K562 (cell line): ENCODE results near the gene RGS14.

Experiments used
- CEBPB ChIP-seq: fragments of 450-650 bp; IDR thresholded peaks from 2 replicates; pipeline ENCODE4 v1.6.1; 2016; ENCODE audit warnings: missing genetic modification characterization, missing compliant biosample characterization
- CHD1 ChIP-seq: fragments of 200-600 bp; sonication (generic); IDR thresholded peaks from one replicate; pipeline ENCODE4 v1.6.1; 2012; ENCODE audit warnings: mild to moderate bottlenecking, moderate library complexity, low read length, inconsistent platforms
- ELF1 ChIP-seq: fragments of 200-800 bp; sonication (Bioruptor generic); IDR thresholded peaks from 2 replicates; pipeline ENCODE4 v1.6.1; 2016; ENCODE audit warnings: missing genetic modification characterization, missing compliant biosample characterization
- FOXK2 ChIP-seq, 2 experiments: fragments of 450-650 bp; IDR thresholded peaks in 1 of 2; conservative IDR thresholded peaks in 1 of 2; 2 replicates each; pipeline ENCODE4 v1.6.1; 2016; ENCODE audit warnings: low read depth in 2 of 2, mild to moderate bottlenecking in 1 of 2
- GTF2A2 ChIP-seq: IDR thresholded peaks from 2 replicates; pipeline ENCODE4 v1.6.1; 2016; ENCODE audit warnings: mild to moderate bottlenecking, missing genetic modification characterization, missing compliant biosample characterization
- POLR2A ChIP-seq: fragments of 450-650 bp; conservative IDR thresholded peaks from 2 replicates; pipeline ENCODE4 v1.6.1; 2016
- SREBF2 ChIP-seq: sonication (generic); formaldehyde crosslinking; IDR thresholded peaks from 2 replicates; pipeline ENCODE4 v1.4.0; 2020; ENCODE audit warnings: mild to moderate bottlenecking, missing genetic modification reagents
- TCF7 ChIP-seq: sonication (generic); IDR thresholded peaks from 2 replicates; pipeline ENCODE4 v1.6.1; 2016; ENCODE audit warnings: antibody characterized with exemption, borderline replicate concordance
- ZNF41 ChIP-seq: fragments of 250-450 bp; sonication (Bioruptor Pico); conservative IDR thresholded peaks from 2 replicates; pipeline ENCODE4 v1.4.0; 2020; ENCODE audit warnings: mild to moderate bottlenecking
- TF ChIP-seq, protein P1 (sequence below), 2 experiments: fragments of 450-650 bp; formaldehyde crosslinking in 1 of 2; IDR thresholded peaks; 2 replicates each; pipeline versions ENCODE4 v1.4.0 to v1.6.1; 2014 to 2020; ENCODE audit warnings: mild to moderate bottlenecking in 2 of 2, borderline replicate concordance in 1 of 2, low read depth in 1 of 2

DNA sequence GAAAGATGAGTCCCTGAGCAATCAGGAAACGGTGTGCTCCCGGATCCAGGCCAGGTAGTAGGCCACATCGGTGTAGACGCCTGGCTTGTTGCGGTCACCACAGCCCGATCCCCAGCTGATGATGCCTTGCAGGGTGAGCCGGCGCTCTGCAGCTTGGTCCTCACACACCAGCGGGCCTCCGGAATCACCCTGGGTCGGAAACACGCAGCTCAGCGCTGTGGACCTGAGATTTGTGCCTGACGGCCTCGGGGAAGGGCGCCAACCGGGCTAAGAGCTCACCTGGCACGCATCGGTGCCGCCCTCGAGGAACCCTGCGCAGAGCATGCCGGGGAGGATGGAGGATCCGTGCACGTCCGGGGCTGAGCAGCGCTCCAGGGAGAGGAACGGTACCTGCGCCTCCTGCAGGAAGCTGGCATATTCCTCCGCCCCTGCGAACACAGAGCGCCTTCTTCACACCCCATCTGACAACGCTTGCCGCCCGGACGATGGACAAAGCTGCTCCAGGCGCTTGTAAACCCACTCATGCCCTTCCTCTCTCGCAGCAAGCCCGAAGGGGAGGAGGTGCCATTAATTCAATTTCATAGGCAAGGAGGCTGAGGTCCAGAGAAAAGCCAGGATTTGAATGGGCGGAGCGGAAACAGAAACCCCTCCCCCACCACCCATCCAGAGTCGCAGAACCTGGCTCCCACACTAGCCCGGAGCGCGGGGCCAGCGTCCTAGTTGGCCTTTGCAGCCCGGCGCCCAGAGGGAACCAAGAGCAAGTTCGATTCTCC is 44.7 kb downstream of the RGS14 start:
- TF ChIP-seq, protein P1, sequence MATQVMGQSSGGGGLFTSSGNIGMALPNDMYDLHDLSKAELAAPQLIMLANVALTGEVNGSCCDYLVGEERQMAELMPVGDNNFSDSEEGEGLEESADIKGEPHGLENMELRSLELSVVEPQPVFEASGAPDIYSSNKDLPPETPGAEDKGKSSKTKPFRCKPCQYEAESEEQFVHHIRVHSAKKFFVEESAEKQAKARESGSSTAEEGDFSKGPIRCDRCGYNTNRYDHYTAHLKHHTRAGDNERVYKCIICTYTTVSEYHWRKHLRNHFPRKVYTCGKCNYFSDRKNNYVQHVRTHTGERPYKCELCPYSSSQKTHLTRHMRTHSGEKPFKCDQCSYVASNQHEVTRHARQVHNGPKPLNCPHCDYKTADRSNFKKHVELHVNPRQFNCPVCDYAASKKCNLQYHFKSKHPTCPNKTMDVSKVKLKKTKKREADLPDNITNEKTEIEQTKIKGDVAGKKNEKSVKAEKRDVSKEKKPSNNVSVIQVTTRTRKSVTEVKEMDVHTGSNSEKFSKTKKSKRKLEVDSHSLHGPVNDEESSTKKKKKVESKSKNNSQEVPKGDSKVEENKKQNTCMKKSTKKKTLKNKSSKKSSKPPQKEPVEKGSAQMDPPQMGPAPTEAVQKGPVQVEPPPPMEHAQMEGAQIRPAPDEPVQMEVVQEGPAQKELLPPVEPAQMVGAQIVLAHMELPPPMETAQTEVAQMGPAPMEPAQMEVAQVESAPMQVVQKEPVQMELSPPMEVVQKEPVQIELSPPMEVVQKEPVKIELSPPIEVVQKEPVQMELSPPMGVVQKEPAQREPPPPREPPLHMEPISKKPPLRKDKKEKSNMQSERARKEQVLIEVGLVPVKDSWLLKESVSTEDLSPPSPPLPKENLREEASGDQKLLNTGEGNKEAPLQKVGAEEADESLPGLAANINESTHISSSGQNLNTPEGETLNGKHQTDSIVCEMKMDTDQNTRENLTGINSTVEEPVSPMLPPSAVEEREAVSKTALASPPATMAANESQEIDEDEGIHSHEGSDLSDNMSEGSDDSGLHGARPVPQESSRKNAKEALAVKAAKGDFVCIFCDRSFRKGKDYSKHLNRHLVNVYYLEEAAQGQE (IDR thresholded peaks at IDR 0.05; ENCODE audit: borderline replicate concordance): no peak
- TF ChIP-seq, protein P1 (CRISPR knock-in tag; IDR thresholded peaks at IDR 0.05; ENCODE audit: low read depth): no peak
- TF ChIP-seq CHD1 (no peak), GTF2A2 (tag) (no peak), POLR2A (no peak), FOXK2 (conservative IDR thresholded peaks at IDR 0.05 in 1 of 2, IDR thresholded peaks at IDR 0.05 in 1 of 2; ENCODE audit: low read depth in 2 of 2) (no peak), SREBF2 (no peak), ZNF41 (CRISPR knock-in tag) (no peak), CEBPB (tag) (no peak), TCF7 (no peak), ELF1 (no peak)
